HG02981 (cell line): ENCODE measurements around the gene NTM.

ENCODE experiments used
- ATAC-seq: cut with Tn5 transposase; IDR thresholded peaks from one replicate; pipeline ENCODE4 v1.9.1; 2021; ENCODE audit warnings: mild to moderate bottlenecking, moderate library complexity; ENCODE audit not compliant: unreplicated experiment

Gene NTM

GRCh38 chr11:131682373-131683015, 312.1 kb downstream of the NTM start:
- no peak for ATAC-seq

- ATAC-seq: no peak
Measured at GRCh38 chr11:131683131-131683530, 312.7 kb downstream of the NTM start.

- ATAC-seq: no peak
Measured at GRCh38 chr11:131683666-131684065, 313.3 kb downstream of the NTM start.

GRCh38 chr11:131684111-131685060, 314.0 kb downstream of the NTM start:
- no peak for ATAC-seq

GRCh38 chr11:131685206-131685605, 314.8 kb downstream of the NTM start:
- ATAC-seq: no peak

- ATAC-seq: no peak
Measured at GRCh38 chr11:131685906-131686305, 315.5 kb downstream of the NTM start.

GRCh38 chr11:131686836-131687235, 316.4 kb downstream of the NTM start:
- ATAC-seq: no peak

- ATAC-seq: no peak
Measured at GRCh38 chr11:131687291-131688047, 317.1 kb downstream of the NTM start.

GRCh38 chr11:131688048-131688693, 317.8 kb downstream of the NTM start:
- no peak for ATAC-seq

- ATAC-seq: no peak
Measured at GRCh38 chr11:131689049-131689925, 318.9 kb downstream of the NTM start.

- ATAC-seq: no peak
Measured at GRCh38 chr11:131690362-131690761, 319.9 kb downstream of the NTM start.

- no peak for ATAC-seq
Measured at GRCh38 chr11:131690776-131691175, 320.4 kb downstream of the NTM start.

- peak; percentile 52 for ATAC-seq
Measured at GRCh38 chr11:131691181-131692041, 321.0 kb downstream of the NTM start.

GRCh38 chr11:131692151-131692550, 321.7 kb downstream of the NTM start:
- ATAC-seq: no peak

- no peak for ATAC-seq
Measured at GRCh38 chr11:131692961-131693360, 322.5 kb downstream of the NTM start.

GRCh38 chr11:131693756-131694155, 323.3 kb downstream of the NTM start:
- no peak for ATAC-seq

- ATAC-seq: peak; percentile 80
Measured at GRCh38 chr11:131694526-131695424, 324.4 kb downstream of the NTM start.

- no peak for ATAC-seq
Measured at GRCh38 chr11:131695889-131696429, 325.5 kb downstream of the NTM start.
